ENCODE results near the gene RSPH1. TPM values are rescaled to one million over a fixed set of nuclear protein-coding genes. Genes with fewer than 3 reads are reported as not detected.

Gene RSPH1
- total and polyA plus RNA-seq, 2 experiments from 2014 or later = 0.06 to 0.43 TPM

DNA sequence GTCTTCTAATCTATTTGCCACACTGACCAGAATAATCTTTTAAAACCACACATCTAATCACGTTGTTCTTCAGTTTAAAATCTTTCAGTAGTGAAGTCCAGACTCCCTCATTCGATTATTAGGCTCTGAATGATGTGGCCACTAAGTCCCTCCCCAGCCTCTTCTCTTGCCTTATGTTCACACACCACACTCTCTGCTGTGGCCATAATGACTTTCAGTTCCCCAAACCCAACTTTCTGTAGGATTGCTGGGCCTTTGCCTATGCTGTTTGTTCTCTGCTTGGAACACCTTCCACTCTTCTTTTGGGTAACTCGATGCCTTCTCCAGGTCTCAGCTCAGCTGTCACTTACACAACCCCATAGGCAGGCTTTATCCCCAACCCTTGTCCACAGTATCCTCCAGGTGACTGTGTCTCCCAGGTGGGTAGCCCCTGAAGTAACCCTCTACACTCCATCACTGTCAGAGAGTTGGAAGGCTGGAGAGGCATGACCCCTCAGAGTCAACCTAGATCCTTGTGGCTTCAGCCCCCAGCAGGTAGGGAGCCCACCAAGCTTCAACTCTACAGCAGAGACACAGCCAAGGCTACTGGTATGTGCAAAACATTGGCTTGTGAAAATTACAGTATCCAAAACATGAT, 9.2 kb upstream of the RSPH1 start:
- Histone ChIP-seq H3K9me3 (ENCODE audit: low read depth) (no peaks in the 10 kb centered on the region), H3K4me1 (ENCODE audit: low read depth) (no peaks in the 10 kb centered on the region), H3K36me3 (no peaks in the 10 kb centered on the region), H3K27ac (no peak overlapping the region), H3K27me3 (no peaks in the 10 kb centered on the region), H3K4me3 (no peak overlapping the region)
- TF ChIP-seq, protein P1, sequence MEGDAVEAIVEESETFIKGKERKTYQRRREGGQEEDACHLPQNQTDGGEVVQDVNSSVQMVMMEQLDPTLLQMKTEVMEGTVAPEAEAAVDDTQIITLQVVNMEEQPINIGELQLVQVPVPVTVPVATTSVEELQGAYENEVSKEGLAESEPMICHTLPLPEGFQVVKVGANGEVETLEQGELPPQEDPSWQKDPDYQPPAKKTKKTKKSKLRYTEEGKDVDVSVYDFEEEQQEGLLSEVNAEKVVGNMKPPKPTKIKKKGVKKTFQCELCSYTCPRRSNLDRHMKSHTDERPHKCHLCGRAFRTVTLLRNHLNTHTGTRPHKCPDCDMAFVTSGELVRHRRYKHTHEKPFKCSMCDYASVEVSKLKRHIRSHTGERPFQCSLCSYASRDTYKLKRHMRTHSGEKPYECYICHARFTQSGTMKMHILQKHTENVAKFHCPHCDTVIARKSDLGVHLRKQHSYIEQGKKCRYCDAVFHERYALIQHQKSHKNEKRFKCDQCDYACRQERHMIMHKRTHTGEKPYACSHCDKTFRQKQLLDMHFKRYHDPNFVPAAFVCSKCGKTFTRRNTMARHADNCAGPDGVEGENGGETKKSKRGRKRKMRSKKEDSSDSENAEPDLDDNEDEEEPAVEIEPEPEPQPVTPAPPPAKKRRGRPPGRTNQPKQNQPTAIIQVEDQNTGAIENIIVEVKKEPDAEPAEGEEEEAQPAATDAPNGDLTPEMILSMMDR (IDR thresholded peaks at IDR 0.05; ENCODE audit: low read depth, low read length) = no peak
- no peak for DNase-seq (ENCODE audit: low read depth in 1 of 2, low spot score in 1 of 2)

DNA sequence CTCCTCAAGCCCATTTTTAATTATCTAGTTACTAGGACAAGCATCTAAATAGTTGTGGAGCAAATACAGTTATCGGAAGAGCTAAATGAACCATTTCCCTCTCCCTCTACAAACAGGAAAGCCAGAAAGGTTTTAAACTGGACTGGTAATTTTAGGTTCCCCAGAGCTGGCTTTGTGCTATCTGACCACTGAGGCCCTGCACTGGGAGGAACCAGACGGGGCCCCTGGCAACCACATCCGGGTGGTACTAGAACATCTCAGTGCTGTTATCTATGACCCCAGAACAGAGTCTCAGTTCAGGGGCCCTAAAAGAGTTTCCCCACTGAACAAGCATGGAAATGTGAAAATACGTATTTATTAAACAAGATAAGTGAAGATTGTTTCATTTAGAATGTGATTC, 7.7 kb upstream of the RSPH1 start:
- no peaks in the 10 kb centered on the region for H3K36me3 ChIP-seq
- H3K4me1 ChIP-seq (ENCODE audit: low read depth) = no peaks in the 10 kb centered on the region
- TF ChIP-seq, protein P1 (IDR thresholded peaks at IDR 0.05; ENCODE audit: low read depth, low read length) = no peak
- no peak for DNase-seq (ENCODE audit: low read depth in 1 of 2, low spot score in 1 of 2)
- H3K4me3 ChIP-seq = no peak overlapping the region
- H3K27me3 ChIP-seq = no peaks in the 10 kb centered on the region
- no peaks in the 10 kb centered on the region for H3K9me3 ChIP-seq (ENCODE audit: low read depth)
- no peak overlapping the region for H3K27ac ChIP-seq

DNA sequence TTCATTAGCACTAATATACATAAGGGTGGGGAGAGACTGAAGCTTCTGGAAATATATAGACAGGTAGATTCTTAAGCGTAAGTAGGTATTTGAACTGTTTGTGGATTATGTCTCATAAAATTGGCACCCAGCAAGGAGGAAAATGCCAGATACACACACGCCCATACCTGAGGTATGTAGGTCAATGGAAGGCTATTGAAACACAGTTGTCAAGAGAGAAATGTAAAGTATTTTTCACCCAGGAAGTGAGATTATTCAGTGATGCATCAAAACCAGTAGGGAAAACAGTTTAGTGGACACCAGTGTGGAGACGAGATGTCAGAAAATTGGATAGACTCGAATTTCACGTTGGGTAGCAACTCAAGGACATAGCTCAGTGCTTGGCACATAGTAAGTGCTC, 4.7 kb upstream of the RSPH1 start:
- H3K9me3 ChIP-seq (ENCODE audit: low read depth) = no peaks in the 10 kb centered on the region
- peaks cover 4% of the 10 kb centered on the region for H3K4me1 ChIP-seq (ENCODE audit: low read depth)
- H3K36me3 ChIP-seq = no peaks in the 10 kb centered on the region
- H3K27me3 ChIP-seq = no peaks in the 10 kb centered on the region
- TF ChIP-seq, protein P1 (IDR thresholded peaks at IDR 0.05; ENCODE audit: low read depth, low read length) = no peak
- H3K4me3 ChIP-seq = no peak overlapping the region
- DNase-seq (ENCODE audit: low read depth in 1 of 2, low spot score in 1 of 2) = no peak
- no peak overlapping the region for H3K27ac ChIP-seq

DNA sequence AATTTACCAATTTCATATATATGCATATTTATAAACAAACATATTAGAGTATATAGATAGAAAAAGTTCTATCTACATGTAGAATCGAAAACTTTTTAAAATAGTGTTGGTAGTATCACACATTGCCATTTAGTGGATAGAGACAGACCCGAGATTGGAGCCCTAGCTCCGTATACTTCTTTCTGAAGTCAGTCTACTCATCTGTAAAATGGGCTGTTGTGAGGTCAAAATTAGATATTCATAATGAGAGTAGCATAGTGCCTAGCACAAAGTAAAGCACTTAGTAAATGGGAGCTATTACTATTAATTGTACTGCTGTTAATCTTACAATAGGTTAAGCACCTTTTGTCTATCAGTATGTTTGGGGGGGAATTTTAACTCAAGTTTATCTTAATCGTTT, 4.2 kb upstream of the RSPH1 start:
- TF ChIP-seq, protein P1 (IDR thresholded peaks at IDR 0.05; ENCODE audit: low read depth, low read length) = no peak
- Histone ChIP-seq H3K4me3 (no peak overlapping the region), H3K4me1 (ENCODE audit: low read depth) (peaks cover 4% of the 10 kb centered on the region), H3K27ac (no peak overlapping the region), H3K27me3 (peaks cover 3% of the 10 kb centered on the region), H3K9me3 (ENCODE audit: low read depth) (no peaks in the 10 kb centered on the region), H3K36me3 (no peaks in the 10 kb centered on the region)
- DNase-seq (ENCODE audit: low read depth in 1 of 2, low spot score in 1 of 2) = no peak

- no peak overlapping the region for H3K4me3 ChIP-seq
- peak in 1 of 2 donors; percentile 50 for DNase-seq (ENCODE audit: low read depth in 1 of 2, low spot score in 1 of 2)
- H3K4me1 ChIP-seq (ENCODE audit: low read depth) = peaks cover 4% of the 10 kb centered on the region
- H3K27me3 ChIP-seq = peaks cover 8% of the 10 kb centered on the region
- no peaks in the 10 kb centered on the region for H3K36me3 ChIP-seq
- no peaks in the 10 kb centered on the region for H3K9me3 ChIP-seq (ENCODE audit: low read depth)
- no peak overlapping the region for H3K27ac ChIP-seq
- TF ChIP-seq, protein P1 (IDR thresholded peaks at IDR 0.05; ENCODE audit: low read depth, low read length) = no peak
Measured at GRCh38 chr21:42499444-42500112, 3.6 kb upstream of the RSPH1 start.
